SK-N-SH treated with all-trans-retinoic acid at 6 μM for 48 hours (cell line): Measurements from ENCODE around the gene KLHL29.

Experiments used
- ATAC-seq: fragments of 200-7000 bp; cut with Tn5 transposase; 3 replicates; pipeline ENCODE4 v1.9.1; 2020; ENCODE audit warnings: mild to moderate bottlenecking, moderate library complexity
- ARNTL ChIP-seq: fragments of 450-650 bp; formaldehyde crosslinking; IDR thresholded peaks from 2 replicates; pipeline ENCODE4 v1.5.0; 2020; ENCODE audit warnings: low read depth, mild to moderate bottlenecking, moderate library complexity, borderline replicate concordance
- CREB5 ChIP-seq: fragments of 250-450 bp; sonication (Bioruptor Pico); IDR thresholded peaks from 2 replicates; pipeline ENCODE4 v1.5.1; 2020; ENCODE audit warnings: low read depth, mild to moderate bottlenecking, moderate library complexity
- CSDC2 ChIP-seq: fragments of 250-450 bp; sonication (Bioruptor Pico); IDR thresholded peaks from 2 replicates; pipeline ENCODE4 v1.5.0; 2020; ENCODE audit warnings: mild to moderate bottlenecking, moderate library complexity
- ESRRG ChIP-seq: fragments of 250-450 bp; sonication (Bioruptor Pico); IDR thresholded peaks from 2 replicates; pipeline ENCODE4 v1.6.1; 2021; ENCODE audit warnings: mild to moderate bottlenecking
- GLIS3 ChIP-seq: fragments of 250-450 bp; sonication (Bioruptor Pico); IDR thresholded peaks from 2 replicates; pipeline ENCODE4 v1.5.0; 2020; ENCODE audit warnings: mild to moderate bottlenecking, moderate library complexity
- ISL1 ChIP-seq: fragments of 250-450 bp; sonication (Bioruptor Pico); IDR thresholded peaks from 2 replicates; pipeline ENCODE4 v2.1.2; 2022; ENCODE audit warnings: mild to moderate bottlenecking, moderate library complexity
- OSR1 ChIP-seq: fragments of 250-450 bp; sonication (Bioruptor Pico); IDR thresholded peaks from 2 replicates; pipeline ENCODE4 v1.8.0; 2022; ENCODE audit warnings: moderate library complexity, mild to moderate bottlenecking, inconsistent platforms
- PATZ1 ChIP-seq: fragments of 250-450 bp; sonication (Bioruptor Pico); IDR thresholded peaks from 2 replicates; pipeline ENCODE4 v1.8.0; 2020; ENCODE audit warnings: mild to moderate bottlenecking, moderate library complexity, borderline replicate concordance
- POU6F1 ChIP-seq: fragments of 250-450 bp; sonication (Bioruptor Pico); IDR thresholded peaks from 2 replicates; pipeline ENCODE4 v1.8.0; 2021; ENCODE audit warnings: low read depth, mild to moderate bottlenecking, moderate library complexity, borderline replicate concordance
- PPARA ChIP-seq: fragments of 250-450 bp; sonication (Bioruptor Pico); IDR thresholded peaks from 2 replicates; pipeline ENCODE4 v1.5.0; 2020; ENCODE audit warnings: mild to moderate bottlenecking, borderline replicate concordance
- RARB ChIP-seq: fragments of 250-450 bp; sonication (Bioruptor Pico); IDR thresholded peaks from 2 replicates; pipeline ENCODE4 v1.8.0; 2021; ENCODE audit warnings: mild to moderate bottlenecking, moderate library complexity
- SNAI2 ChIP-seq: fragments of 250-450 bp; sonication (Bioruptor Pico); IDR thresholded peaks from 2 replicates; pipeline ENCODE4 v1.5.0; 2020; ENCODE audit warnings: mild to moderate bottlenecking, moderate library complexity
- TCF4 ChIP-seq: fragments of 250-450 bp; sonication (Bioruptor Pico); IDR thresholded peaks from 2 replicates; pipeline ENCODE4 v1.8.0; 2021; ENCODE audit warnings: mild to moderate bottlenecking, moderate library complexity, borderline replicate concordance
- TOX ChIP-seq: fragments of 250-450 bp; sonication (Bioruptor Pico); IDR thresholded peaks from 2 replicates; pipeline ENCODE4 v1.8.0; 2021; ENCODE audit warnings: mild to moderate bottlenecking, moderate library complexity, borderline replicate concordance
- TSHZ2 ChIP-seq: fragments of 250-450 bp; sonication (Bioruptor Pico); IDR thresholded peaks from 2 replicates; pipeline ENCODE4 v1.5.0; 2020; ENCODE audit warnings: mild to moderate bottlenecking, moderate library complexity
- ZC3H10 ChIP-seq: fragments of 250-450 bp; sonication (Bioruptor Pico); IDR thresholded peaks from 2 replicates; pipeline ENCODE4 v1.5.1; 2021; ENCODE audit warnings: mild to moderate bottlenecking, moderate library complexity
- ZFP30 ChIP-seq: fragments of 450-650 bp; formaldehyde crosslinking; IDR thresholded peaks from 2 replicates; pipeline ENCODE4 v1.5.0; 2022; ENCODE audit warnings: mild to moderate bottlenecking, moderate library complexity
- ZNF565 ChIP-seq: fragments of 450-650 bp; formaldehyde crosslinking; conservative IDR thresholded peaks from 2 replicates; pipeline ENCODE4 v1.5.0; 2020; ENCODE audit warnings: low read depth, mild to moderate bottlenecking, moderate library complexity
- ZNF70 ChIP-seq: fragments of 450-650 bp; formaldehyde crosslinking; IDR thresholded peaks from 2 replicates; pipeline ENCODE4 v1.5.0; 2020; ENCODE audit warnings: mild to moderate bottlenecking, moderate library complexity
- ZNF8 ChIP-seq: fragments of 450-650 bp; formaldehyde crosslinking; IDR thresholded peaks from 2 replicates; pipeline ENCODE4 v1.5.0; 2020; ENCODE audit warnings: mild to moderate bottlenecking, moderate library complexity

The KLHL29 gene

GRCh38 chr2:23694058-23695045, 309.4 kb downstream of the KLHL29 start:
- ATAC-seq: no peak
- TF ChIP-seq ZFP30 (CRISPR knock-in tag): no peak
- no peak for TF ChIP-seq ZNF70 (CRISPR knock-in tag)

GRCh38 chr2:23695214-23695889, 310.4 kb downstream of the KLHL29 start:
- no peak for ATAC-seq
- TF ChIP-seq CREB5 (CRISPR knock-in tag) (no peak), CSDC2 (CRISPR knock-in tag) (no peak), ARNTL (CRISPR knock-in tag) (no peak), ZNF565 (CRISPR knock-in tag) (no peak), ZC3H10 (CRISPR knock-in tag) (no peak), ISL1 (CRISPR knock-in tag) (no peak), GLIS3 (CRISPR knock-in tag) (no peak), SNAI2 (CRISPR knock-in tag) (no peak), TCF4 (CRISPR knock-in tag) (no peak), RARB (CRISPR knock-in tag) (no peak), PPARA (CRISPR knock-in tag) (no peak), ESRRG (CRISPR knock-in tag) (no peak), PATZ1 (CRISPR knock-in tag) (no peak), POU6F1 (CRISPR knock-in tag) (no peak)

- no peak for ATAC-seq
- TF ChIP-seq GLIS3 (CRISPR knock-in tag): no peak
- TF ChIP-seq CSDC2 (CRISPR knock-in tag): no peak
- TF ChIP-seq ZNF70 (CRISPR knock-in tag): no peak
- TF ChIP-seq TOX: no peak
- TF ChIP-seq SNAI2 (CRISPR knock-in tag): no peak
- TF ChIP-seq ZFP30 (CRISPR knock-in tag): no peak
- no peak for TF ChIP-seq ZNF8 (CRISPR knock-in tag)
- TF ChIP-seq ESRRG (CRISPR knock-in tag): no peak
- TF ChIP-seq ZNF565 (CRISPR knock-in tag): no peak
- TF ChIP-seq ARNTL (CRISPR knock-in tag): no peak
- TF ChIP-seq ZC3H10 (CRISPR knock-in tag): no peak
- TF ChIP-seq CREB5 (CRISPR knock-in tag): no peak
- TF ChIP-seq ISL1 (CRISPR knock-in tag): no peak
- TF ChIP-seq OSR1 (CRISPR knock-in tag): no peak
- no peak for TF ChIP-seq TSHZ2 (CRISPR knock-in tag)
- TF ChIP-seq TCF4 (CRISPR knock-in tag): no peak
- TF ChIP-seq POU6F1 (CRISPR knock-in tag): no peak
Observed at GRCh38 chr2:23695890-23696751, 311.1 kb downstream of the KLHL29 start.
